Medulla oblongata (tissue), 1 donor: ENCODE results near the gene TAOK3.
"Not testable (repeated sequence)": the region's sequence is repeated elsewhere in the genome, so short reads cannot be mapped to it uniquely, and the experiment has no call there.

ENCODE experiments used
- DNase-seq: peaks from one replicate; pipeline ENCODE4 v3.0.0-alpha.2; 2015; ENCODE audit errors: extremely low spot score

Gene TAOK3

GRCh38 chr12:118373616-118374015, 909 bp upstream of the TAOK3 start:
- no peak for DNase-seq

GRCh38 chr12:118371321-118372282, 1.1 kb downstream of the TAOK3 start:
- peak; percentile 32 for DNase-seq

GRCh38 chr12:118370601-118371000, 2.1 kb downstream of the TAOK3 start:
- DNase-seq = no peak

- DNase-seq = no peak
Observed at GRCh38 chr12:118368821-118369220, 3.9 kb downstream of the TAOK3 start.

GRCh38 chr12:118361889-118362288, 10.8 kb downstream of the TAOK3 start:
- no peak for DNase-seq

- no peak for DNase-seq
Observed at GRCh38 chr12:118361092-118361404, 11.7 kb downstream of the TAOK3 start.

GRCh38 chr12:118359541-118359915, 13.2 kb downstream of the TAOK3 start:
- no peak for DNase-seq

GRCh38 chr12:118358612-118359540, 13.8 kb downstream of the TAOK3 start:
- peak; percentile 49 for DNase-seq

- no peak for DNase-seq
Observed at GRCh38 chr12:118358008-118358359, 14.7 kb downstream of the TAOK3 start.

GRCh38 chr12:118357257-118358007, 15.3 kb downstream of the TAOK3 start:
- DNase-seq = peak; percentile 72

- peak; percentile 12 for DNase-seq
Observed at GRCh38 chr12:118356809-118357256, 15.9 kb downstream of the TAOK3 start.

- DNase-seq = no peak
Observed at GRCh38 chr12:118355843-118356242, 16.9 kb downstream of the TAOK3 start.

- no peak for DNase-seq
Observed at GRCh38 chr12:118354903-118355302, 17.8 kb downstream of the TAOK3 start.

- not testable (repeated sequence) for DNase-seq
Observed at GRCh38 chr12:118354503-118354902, 18.2 kb downstream of the TAOK3 start.

GRCh38 chr12:118353721-118354120, 19.0 kb downstream of the TAOK3 start:
- no peak for DNase-seq

GRCh38 chr12:118350908-118351559, 21.7 kb downstream of the TAOK3 start:
- DNase-seq = no peak

GRCh38 chr12:118347916-118348315, 24.8 kb downstream of the TAOK3 start:
- no peak for DNase-seq

GRCh38 chr12:118346895-118347294, 25.8 kb downstream of the TAOK3 start:
- no peak for DNase-seq

- no peak for DNase-seq
Observed at GRCh38 chr12:118345355-118345754, 27.4 kb downstream of the TAOK3 start.

GRCh38 chr12:118344829-118345228, 27.9 kb downstream of the TAOK3 start:
- DNase-seq = no peak

- DNase-seq = no peak
Observed at GRCh38 chr12:118342090-118342489, 30.6 kb downstream of the TAOK3 start.
